Endodermal cell (in vitro differentiated cells): ENCODE data around the gene KCND2. TPM values are rescaled to one million over a fixed set of nuclear protein-coding genes. Genes with fewer than 3 reads are reported as not detected.
A peak's percentile ranks its signal among the peaks of the same experiment; 100 is the strongest.

Experiments used
- DNase-seq: peaks from one replicate; pipeline ENCODE4 v3.0.0-alpha.2; 2017
- H3K27ac ChIP-seq: 2 replicates; pipeline ENCODE4 v1.5.1; 2013; ENCODE audit warnings: mild to moderate bottlenecking, low read depth, low read length, moderate library complexity
- H3K27me3 ChIP-seq: 2 replicates; pipeline ENCODE4 v1.6.1; 2013; ENCODE audit warnings: mild to moderate bottlenecking, low read length, moderate library complexity; ENCODE audit not compliant: insufficient read depth, control insufficient read depth, poor library complexity, severe bottlenecking
- H3K36me3 ChIP-seq: 2 replicates; pipeline ENCODE4 v1.7.0; 2013; ENCODE audit warnings: mild to moderate bottlenecking, low read length, moderate library complexity; ENCODE audit not compliant: control insufficient read depth, insufficient read depth
- H3K4me1 ChIP-seq: one replicate; pipeline ENCODE4 v1.7.0; 2013; ENCODE audit warnings: low read length; ENCODE audit not compliant: control insufficient read depth, insufficient read depth
- H3K4me3 ChIP-seq: 2 replicates; pipeline ENCODE4 v1.5.1; 2013; ENCODE audit warnings: mild to moderate bottlenecking, low read length, moderate library complexity
- H3K9ac ChIP-seq: 2 replicates; pipeline ENCODE4 v1.6.1; 2013; ENCODE audit warnings: mild to moderate bottlenecking, low read length, moderate library complexity; ENCODE audit not compliant: poor library complexity, severe bottlenecking; ENCODE audit errors: extremely low read depth
- H3K9me3 ChIP-seq: 2 replicates; pipeline ENCODE4 v1.6.1; 2013; ENCODE audit warnings: mild to moderate bottlenecking, low read length, moderate library complexity; ENCODE audit not compliant: control insufficient read depth
- H3K27ac Mint-ChIP-seq: 2 replicates; pipeline ENCODE4 v1.8.0; 2020; ENCODE audit warnings: mixed read lengths
- H3K27me3 Mint-ChIP-seq: 2 replicates; pipeline ENCODE4 v1.8.0; 2021; ENCODE audit warnings: mild to moderate bottlenecking, mixed read lengths; ENCODE audit not compliant: insufficient read depth
- H3K36me3 Mint-ChIP-seq: 2 replicates; pipeline ENCODE4 v1.8.0; 2020; ENCODE audit warnings: low read depth, mixed read lengths
- H3K4me1 Mint-ChIP-seq: 2 replicates; pipeline ENCODE4 v1.8.0; 2020; ENCODE audit warnings: mixed read lengths
- H3K4me3 Mint-ChIP-seq: 2 replicates; pipeline ENCODE4 v1.8.0; 2020; ENCODE audit warnings: mild to moderate bottlenecking, moderate library complexity, mixed read lengths
- H3K9me3 Mint-ChIP-seq: 2 replicates; pipeline ENCODE4 v1.8.0; 2020; ENCODE audit warnings: mild to moderate bottlenecking, mixed read lengths
- WGBS, 2 experiments: methylation state at CpG; one replicate each; pipeline versions ENCODE4 v1.1.5 to v1.1.7; 2013; ENCODE audit warnings: missing lambda C conversion rate in 2 of 2, mixed read lengths in 1 of 2; ENCODE audit not compliant: insufficient coverage in 1 of 2, insufficient read length in 1 of 2; 5-methylcytosine and 5-hydroxymethylcytosine counted together
- total RNA-seq, 2 donors: library from RNA; stranded (reverse); fragmentation: NEBNext Ultra II Directional in 1 of 2; extraction: Animal tissue kit (Norgen Biotek cat#: 25700) in 1 of 2; gene quantifications; 2 replicates in 1 of 2; 3 replicates in 1 of 2; pipeline ENCODE4 v1.2.1, GENCODE V29; 2021
- TF ChIP-seq, protein P1 (sequence below): fragments of 200-600 bp; sonication (generic); conservative IDR thresholded peaks from 2 replicates; pipeline ENCODE4 v1.5.0; 2021; ENCODE audit warnings: antibody characterized with exemption, mild to moderate bottlenecking

Gene KCND2
- total RNA-seq, 2 donors from 2014 or later, result 0.71 to 4.6 TPM

DNA sequence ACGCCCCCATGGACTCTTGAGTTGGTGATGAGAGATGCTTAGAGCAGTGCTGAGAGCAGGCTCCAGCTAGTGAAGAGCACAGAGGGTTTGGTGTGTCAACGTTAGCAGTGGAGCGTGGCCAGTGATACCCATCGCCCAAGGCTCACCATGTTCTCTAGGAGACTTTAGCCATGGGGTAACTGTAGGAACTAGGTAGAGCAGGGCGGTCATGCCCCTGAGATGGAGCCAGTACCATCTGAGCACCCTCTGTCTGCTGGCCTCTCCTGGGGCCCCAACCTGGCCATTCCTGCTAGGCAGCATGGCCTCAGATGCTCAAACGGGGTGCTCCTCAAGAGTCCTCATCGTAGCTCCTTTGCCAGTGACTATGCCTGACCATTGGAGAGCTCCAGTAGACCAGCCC is 179.7 kb downstream of the KCND2 start:
- H3K4me3 ChIP-seq, result no peak overlapping the region
- H3K27ac ChIP-seq, result no peak overlapping the region
- no peak overlapping the region for H3K4me3 Mint-ChIP-seq
- WGBS, 2 experiments, result 91 to 94% methylated on average over 3 to 7 of the region's 7 CpGs
- H3K4me1 Mint-ChIP-seq, result no peaks in the 10 kb centered on the region
- no peak overlapping the region for H3K27ac Mint-ChIP-seq
- no peak for DNase-seq
- peaks cover 24% of the 10 kb centered on the region for H3K9me3 ChIP-seq
- H3K27me3 Mint-ChIP-seq, result no peaks in the 10 kb centered on the region
- no peaks in the 10 kb centered on the region for H3K27me3 ChIP-seq
- no peak overlapping the region for H3K9ac ChIP-seq
- H3K9me3 Mint-ChIP-seq, result peaks cover 59% of the 10 kb centered on the region
- peaks cover 20% of the 10 kb centered on the region for H3K36me3 Mint-ChIP-seq
- no peaks in the 10 kb centered on the region for H3K4me1 ChIP-seq
- H3K36me3 ChIP-seq, result no peaks in the 10 kb centered on the region
- TF ChIP-seq, protein P1, sequence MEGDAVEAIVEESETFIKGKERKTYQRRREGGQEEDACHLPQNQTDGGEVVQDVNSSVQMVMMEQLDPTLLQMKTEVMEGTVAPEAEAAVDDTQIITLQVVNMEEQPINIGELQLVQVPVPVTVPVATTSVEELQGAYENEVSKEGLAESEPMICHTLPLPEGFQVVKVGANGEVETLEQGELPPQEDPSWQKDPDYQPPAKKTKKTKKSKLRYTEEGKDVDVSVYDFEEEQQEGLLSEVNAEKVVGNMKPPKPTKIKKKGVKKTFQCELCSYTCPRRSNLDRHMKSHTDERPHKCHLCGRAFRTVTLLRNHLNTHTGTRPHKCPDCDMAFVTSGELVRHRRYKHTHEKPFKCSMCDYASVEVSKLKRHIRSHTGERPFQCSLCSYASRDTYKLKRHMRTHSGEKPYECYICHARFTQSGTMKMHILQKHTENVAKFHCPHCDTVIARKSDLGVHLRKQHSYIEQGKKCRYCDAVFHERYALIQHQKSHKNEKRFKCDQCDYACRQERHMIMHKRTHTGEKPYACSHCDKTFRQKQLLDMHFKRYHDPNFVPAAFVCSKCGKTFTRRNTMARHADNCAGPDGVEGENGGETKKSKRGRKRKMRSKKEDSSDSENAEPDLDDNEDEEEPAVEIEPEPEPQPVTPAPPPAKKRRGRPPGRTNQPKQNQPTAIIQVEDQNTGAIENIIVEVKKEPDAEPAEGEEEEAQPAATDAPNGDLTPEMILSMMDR, result no peak

DNA sequence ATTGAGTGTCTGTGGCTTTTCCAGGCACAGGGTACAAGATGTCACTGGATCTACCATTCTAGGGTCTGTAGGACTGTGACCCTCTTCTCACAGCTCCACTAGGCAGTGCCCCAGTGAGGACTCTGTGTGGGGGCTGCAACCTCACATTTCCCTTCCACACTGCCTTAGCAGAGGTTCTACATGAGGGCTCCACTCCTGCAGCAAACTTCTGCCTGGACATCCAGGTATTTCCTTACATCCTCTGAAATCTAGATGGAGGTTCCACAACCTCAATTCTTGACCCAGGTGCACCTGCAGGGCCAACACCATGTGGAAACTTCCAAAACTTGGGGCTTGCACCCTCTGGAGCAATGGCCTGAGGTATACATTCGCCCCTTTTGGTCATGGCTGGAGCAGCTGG is 183.7 kb downstream of the KCND2 start:
- no peak overlapping the region for H3K27ac Mint-ChIP-seq
- Histone ChIP-seq H3K4me3 (peak overlapping the region; percentile 24), H3K9ac (no peak overlapping the region), H3K27me3 (no peaks in the 10 kb centered on the region), H3K4me1 (no peaks in the 10 kb centered on the region), H3K27ac (no peak overlapping the region), H3K9me3 (peaks cover 27% of the 10 kb centered on the region), H3K36me3 (no peaks in the 10 kb centered on the region)
- peaks cover 56% of the 10 kb centered on the region for H3K9me3 Mint-ChIP-seq
- no peaks in the 10 kb centered on the region for H3K27me3 Mint-ChIP-seq
- DNase-seq, result no peak
- H3K4me3 Mint-ChIP-seq, result no peak overlapping the region
- peaks cover 20% of the 10 kb centered on the region for H3K36me3 Mint-ChIP-seq
- 91% methylated on average over 1 of the region's 1 CpG; no CpG with 5 or more reads in 1 of the 2 experiments for WGBS, 2 experiments
- H3K4me1 Mint-ChIP-seq, result peaks cover 3% of the 10 kb centered on the region
- TF ChIP-seq, protein P1, result no peak

DNA sequence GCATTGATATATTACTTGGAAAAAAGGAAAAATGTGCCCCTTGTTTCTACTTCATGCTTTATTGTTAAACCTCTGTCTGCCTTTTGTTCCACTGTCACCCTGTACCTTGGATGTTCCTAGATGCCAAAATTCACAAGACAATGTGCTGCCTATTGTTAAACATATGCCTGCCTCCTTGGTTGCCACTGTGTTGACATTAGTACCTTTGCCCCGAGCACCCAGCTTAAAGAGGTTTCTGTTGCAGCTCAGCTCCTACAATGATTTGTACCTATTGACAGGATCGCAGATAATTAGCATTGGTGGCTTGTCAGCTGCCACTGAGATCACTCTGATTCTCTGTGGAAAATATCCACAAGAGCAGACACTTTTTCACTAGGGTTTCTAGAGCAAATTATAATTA is 188.0 kb downstream of the KCND2 start:
- Mint-ChIP-seq H3K27ac (no peak overlapping the region), H3K36me3 (peaks cover 5% of the 10 kb centered on the region), H3K9me3 (peaks cover 22% of the 10 kb centered on the region), H3K4me1 (peaks cover 3% of the 10 kb centered on the region), H3K4me3 (no peak overlapping the region), H3K27me3 (no peaks in the 10 kb centered on the region)
- Histone ChIP-seq H3K9ac (no peak overlapping the region), H3K27ac (no peak overlapping the region), H3K27me3 (no peaks in the 10 kb centered on the region), H3K36me3 (no peaks in the 10 kb centered on the region), H3K4me1 (no peaks in the 10 kb centered on the region), H3K4me3 (no peak overlapping the region), H3K9me3 (peaks cover 20% of the 10 kb centered on the region)
- 55 to 65% methylated on average over 2 of the region's 2 CpGs for WGBS, 2 experiments
- DNase-seq, result peak; percentile 49
- TF ChIP-seq, protein P1, result no peak
